ACC112 (cell line): ENCODE measurements around the gene NLGN1.

ENCODE experiments used
- H2AFZ ChIP-seq: fragments of 200-600 bp; sonication (generic); one replicate; pipeline ENCODE4 v1.6.0; 2017; ENCODE audit warnings: antibody characterized with exemption, low read length; ENCODE audit not compliant: unreplicated experiment
- H3K27ac ChIP-seq: fragments of 200-600 bp; sonication (generic); 2 replicates; pipeline ENCODE4 v1.5.1; 2014; ENCODE audit warnings: low read depth, mild to moderate bottlenecking, antibody characterized with exemption, low read length, moderate library complexity
- H3K27me3 ChIP-seq: fragments of 200-600 bp; sonication (generic); 2 replicates; pipeline ENCODE4 v1.6.1; 2014; ENCODE audit warnings: mild to moderate bottlenecking, antibody characterized with exemption, low read length, moderate library complexity, mixed read lengths; ENCODE audit not compliant: insufficient read depth
- H3K36me3 ChIP-seq: fragments of 200-600 bp; sonication (generic); 2 replicates; pipeline ENCODE4 v1.6.1; 2016; ENCODE audit warnings: mild to moderate bottlenecking, antibody characterized with exemption, low read length, moderate library complexity, mixed read lengths; ENCODE audit not compliant: insufficient read depth
- H3K4me1 ChIP-seq: fragments of 200-600 bp; sonication (generic); one replicate; pipeline ENCODE4 v1.6.1; 2016; ENCODE audit warnings: low read length, mixed read lengths; ENCODE audit not compliant: insufficient read depth, unreplicated experiment, control insufficient read depth
- H3K4me3 ChIP-seq: fragments of 200-600 bp; sonication (generic); 2 replicates; pipeline ENCODE4 v1.5.1; 2014; ENCODE audit warnings: mild to moderate bottlenecking, low read depth, low read length
- H3K79me2 ChIP-seq: fragments of 200-600 bp; sonication (generic); one replicate; pipeline ENCODE4 v1.6.0; 2016; ENCODE audit warnings: low read length; ENCODE audit not compliant: control insufficient read depth, unreplicated experiment, insufficient read depth

NLGN1 gene

GRCh38 chr3:174278094-174278493 lies 880.5 kb downstream of the NLGN1 start:
- Histone ChIP-seq H3K4me3 (no peak overlapping the region), H2AFZ (no peak overlapping the region), H3K79me2 (no peaks in the 10 kb centered on the region), H3K36me3 (no peaks in the 10 kb centered on the region), H3K27me3 (no peaks in the 10 kb centered on the region), H3K27ac (no peak overlapping the region), H3K4me1 (no peaks in the 10 kb centered on the region)

- no peaks in the 10 kb centered on the region for H3K27me3 ChIP-seq
- H3K4me3 ChIP-seq, result no peak overlapping the region
- no peaks in the 10 kb centered on the region for H3K79me2 ChIP-seq
- no peaks in the 10 kb centered on the region for H3K36me3 ChIP-seq
- H2AFZ ChIP-seq, result no peak overlapping the region
- H3K4me1 ChIP-seq, result no peaks in the 10 kb centered on the region
- H3K27ac ChIP-seq, result no peak overlapping the region
Measured at GRCh38 chr3:174280186-174280585, 882.6 kb downstream of the NLGN1 start.

GRCh38 chr3:174285242-174285864 lies 887.8 kb downstream of the NLGN1 start:
- Histone ChIP-seq H3K4me1 (no peaks in the 10 kb centered on the region), H3K79me2 (no peaks in the 10 kb centered on the region), H3K36me3 (no peaks in the 10 kb centered on the region), H2AFZ (no peak overlapping the region), H3K27ac (no peak overlapping the region), H3K4me3 (no peak overlapping the region), H3K27me3 (no peaks in the 10 kb centered on the region)

- no peaks in the 10 kb centered on the region for H3K36me3 ChIP-seq
- no peaks in the 10 kb centered on the region for H3K27me3 ChIP-seq
Measured at GRCh38 chr3:174287705-174288104, 890.2 kb downstream of the NLGN1 start.

GRCh38 chr3:174294616-174295015 lies 897.1 kb downstream of the NLGN1 start:
- no peak overlapping the region for H3K4me3 ChIP-seq
- H3K27me3 ChIP-seq, result no peaks in the 10 kb centered on the region
- no peak overlapping the region for H3K27ac ChIP-seq
- H3K79me2 ChIP-seq, result no peaks in the 10 kb centered on the region
- H2AFZ ChIP-seq, result no peak overlapping the region
- no peaks in the 10 kb centered on the region for H3K4me1 ChIP-seq
- no peaks in the 10 kb centered on the region for H3K36me3 ChIP-seq

More at GRCh38 chr3:174287705-174288104, 890.2 kb downstream of the NLGN1 start:
- H3K79me2 ChIP-seq, result no peaks in the 10 kb centered on the region
- no peak overlapping the region for H2AFZ ChIP-seq
- no peak overlapping the region for H3K4me3 ChIP-seq
- no peak overlapping the region for H3K27ac ChIP-seq
- no peaks in the 10 kb centered on the region for H3K4me1 ChIP-seq

GRCh38 chr3:174295306-174296092 lies 898.0 kb downstream of the NLGN1 start:
- Histone ChIP-seq H3K79me2 (no peaks in the 10 kb centered on the region), H2AFZ (no peak overlapping the region), H3K27ac (no peak overlapping the region), H3K36me3 (no peaks in the 10 kb centered on the region), H3K4me3 (no peak overlapping the region), H3K27me3 (no peaks in the 10 kb centered on the region), H3K4me1 (no peaks in the 10 kb centered on the region)

- Histone ChIP-seq H3K27me3 (no peaks in the 10 kb centered on the region), H3K36me3 (no peaks in the 10 kb centered on the region), H3K4me1 (no peaks in the 10 kb centered on the region), H3K27ac (no peak overlapping the region), H3K79me2 (no peaks in the 10 kb centered on the region), H3K4me3 (no peak overlapping the region), H2AFZ (no peak overlapping the region)
Measured at GRCh38 chr3:174302746-174303315, 905.3 kb downstream of the NLGN1 start.

- Histone ChIP-seq H3K79me2 (no peaks in the 10 kb centered on the region), H3K36me3 (no peaks in the 10 kb centered on the region), H3K27ac (no peak overlapping the region)
Measured at GRCh38 chr3:174303907-174304560, 906.5 kb downstream of the NLGN1 start.

GRCh38 chr3:174308736-174309135 lies 911.2 kb downstream of the NLGN1 start:
- no peak overlapping the region for H3K4me3 ChIP-seq
- H3K79me2 ChIP-seq, result no peaks in the 10 kb centered on the region

More at GRCh38 chr3:174303907-174304560, 906.5 kb downstream of the NLGN1 start:
- H3K27me3 ChIP-seq, result no peaks in the 10 kb centered on the region
- H3K4me3 ChIP-seq, result no peak overlapping the region
- no peaks in the 10 kb centered on the region for H3K4me1 ChIP-seq
- no peak overlapping the region for H2AFZ ChIP-seq

GRCh38 chr3:174310475-174310983 lies 913.0 kb downstream of the NLGN1 start:
- H2AFZ ChIP-seq, result no peak overlapping the region

More at GRCh38 chr3:174308736-174309135, 911.2 kb downstream of the NLGN1 start:
- H3K36me3 ChIP-seq, result no peaks in the 10 kb centered on the region
- H3K27me3 ChIP-seq, result no peaks in the 10 kb centered on the region
- no peak overlapping the region for H2AFZ ChIP-seq
- no peaks in the 10 kb centered on the region for H3K4me1 ChIP-seq
- H3K27ac ChIP-seq, result no peak overlapping the region

More at GRCh38 chr3:174310475-174310983, 913.0 kb downstream of the NLGN1 start:
- Histone ChIP-seq H3K4me1 (no peaks in the 10 kb centered on the region), H3K27me3 (no peaks in the 10 kb centered on the region), H3K27ac (no peak overlapping the region), H3K4me3 (no peak overlapping the region), H3K36me3 (no peaks in the 10 kb centered on the region), H3K79me2 (no peaks in the 10 kb centered on the region)
